GM21447 (cell line): ENCODE results near the gene DMWD.
"Not testable (repeated sequence)": the region's sequence is repeated elsewhere in the genome, so short reads cannot be mapped to it uniquely, and the experiment has no call there.

Experiments
- ATAC-seq: cut with Tn5 transposase; IDR thresholded peaks from one replicate; pipeline ENCODE4 v1.9.1; 2021; ENCODE audit not compliant: unreplicated experiment

Gene DMWD

GRCh38 chr19:45753548-45753947 is 39.1 kb downstream of the DMWD start:
- ATAC-seq, result no peak

GRCh38 chr19:45752639-45753038 is 40.0 kb downstream of the DMWD start:
- no peak for ATAC-seq

GRCh38 chr19:45751483-45751882 is 41.2 kb downstream of the DMWD start:
- not testable (repeated sequence) for ATAC-seq

GRCh38 chr19:45747513-45747912 is 45.1 kb downstream of the DMWD start:
- ATAC-seq, result no peak

- no peak for ATAC-seq
Observed at GRCh38 chr19:45746866-45747265, 45.8 kb downstream of the DMWD start.

- ATAC-seq, result no peak
Observed at GRCh38 chr19:45745606-45746005, 47.0 kb downstream of the DMWD start.

- no peak for ATAC-seq
Observed at GRCh38 chr19:45742969-45743368, 49.7 kb downstream of the DMWD start.

- ATAC-seq, result no peak
Observed at GRCh38 chr19:45739498-45740439, 52.9 kb downstream of the DMWD start.

GRCh38 chr19:45733160-45733810 is 59.4 kb downstream of the DMWD start, which contains the start of gene MEIOSIN:
TSS of gene MEIOSIN (plus strand) at chr19:45733439. CDS start at chr19:45735377, 1,938 bp downstream.
- ATAC-seq, result no peak
